CD4-positive, alpha-beta T cell (primary cell): Measurements from ENCODE around the gene PIP5K1B. TPM values are rescaled to one million over a fixed set of nuclear protein-coding genes. Genes with fewer than 3 reads are reported as not detected.
A peak's percentile ranks its signal among the peaks of the same experiment; 100 is the strongest.

Experiments
- ATAC-seq: fragments of 200-7000 bp; cut with Tn5 transposase; one replicate; pipeline ENCODE4 v1.10.0; 2022; ENCODE audit warnings: mild to moderate bottlenecking; ENCODE audit not compliant: poor library complexity
- CTCF ChIA-PET: fragments of 350-600 bp; sonication (Branson Sonifier 250); formaldehyde crosslinking; loops from one replicate; lab custom pipeline; 2021; ENCODE audit warnings: antibody characterized with exemption, inconsistent platforms; lab: Charles Lee
- POLR2A ChIA-PET: fragments of 350-600 bp; sonication (Branson Sonifier 250); formaldehyde crosslinking; loops from one replicate; lab custom pipeline; 2021; ENCODE audit warnings: antibody characterized with exemption, inconsistent platforms; lab: Charles Lee
- DNase-seq, 14 experiments: peaks; one replicate each; pipeline ENCODE4 v3.0.0-alpha.2; 2013 to 2020; ENCODE audit warnings: mixed read lengths in 2 of 14
- H3K27ac ChIP-seq, 2 donors: one replicate each; pipeline versions ENCODE4 v1.5.1 to v1.7.0; 2013; ENCODE audit warnings: low read length in 2 of 2, low read depth in 1 of 2, mild to moderate bottlenecking in 1 of 2
- H3K27me3 ChIP-seq, 2 experiments: 1 replicate in 1 of 2; 2 replicates in 1 of 2; pipeline versions ENCODE4 v1.6.1 to v1.7.0; 2013; ENCODE audit warnings: low read length in 2 of 2, control low read depth in 1 of 2, mild to moderate bottlenecking in 1 of 2, moderate library complexity in 1 of 2; ENCODE audit not compliant: insufficient read depth in 2 of 2, control insufficient read depth in 1 of 2
- H3K36me3 ChIP-seq: one replicate; pipeline ENCODE4 v1.6.1; 2013; ENCODE audit warnings: low read length, control low read depth; ENCODE audit not compliant: insufficient read depth
- H3K4me1 ChIP-seq: one replicate; pipeline ENCODE4 v1.6.1; 2013; ENCODE audit warnings: low read length, control low read depth; ENCODE audit not compliant: insufficient read depth
- H3K4me3 ChIP-seq: one replicate; pipeline ENCODE4 v1.5.1; 2013; ENCODE audit warnings: mild to moderate bottlenecking, low read length, moderate library complexity
- H3K9me3 ChIP-seq, 2 experiments: 1 replicate in 1 of 2; 2 replicates in 1 of 2; pipeline versions ENCODE4 v1.6.1 to v1.7.0; 2013; ENCODE audit warnings: low read length in 2 of 2, mild to moderate bottlenecking in 2 of 2, control low read depth in 1 of 2, moderate library complexity in 1 of 2; ENCODE audit not compliant: control insufficient read depth in 1 of 2, insufficient read depth in 1 of 2
- H3K27ac Mint-ChIP-seq: one replicate; pipeline ENCODE4 v1.8.0; 2020; ENCODE audit warnings: mixed read lengths
- H3K27me3 Mint-ChIP-seq: one replicate; pipeline ENCODE4 v1.8.0; 2021; ENCODE audit warnings: mixed read lengths
- H3K36me3 Mint-ChIP-seq: one replicate; pipeline ENCODE4 v1.8.0; 2021; ENCODE audit warnings: low read depth, mixed read lengths
- H3K4me1 Mint-ChIP-seq: one replicate; pipeline ENCODE4 v1.8.0; 2021; ENCODE audit warnings: low read depth, mixed read lengths
- H3K4me3 Mint-ChIP-seq: one replicate; pipeline ENCODE4 v1.8.0; 2020; ENCODE audit warnings: mild to moderate bottlenecking, mixed read lengths
- H3K9me3 Mint-ChIP-seq: one replicate; pipeline ENCODE4 v1.8.0; 2020; ENCODE audit warnings: mixed read lengths
- intact Hi-C, 2 experiments: fragments of 100-400 bp; cut with DNase I in 1 of 2; cut with micrococcal nuclease in 1 of 2; formaldehyde crosslinking; loops; one replicate each; pipeline versions ENCODE4 v1.15.1 to v1.9.0; 2023 to 2025; cut with DNase I, micrococcal nuclease
- total RNA-seq, 174 experiments: library from RNA in 2 of 174; stranded (reverse) in 2 of 174; gene quantifications; one replicate each; pipeline ENCODE4 v1.2.3 and lab custom pipeline; 2021 to 2026
- TF ChIP-seq, protein P1 (sequence below): fragments of 200-600 bp; IDR thresholded peaks from one replicate; pipeline ENCODE4 v1.8.0; 2022; ENCODE audit warnings: antibody characterized with exemption, mild to moderate bottlenecking

PIP5K1B gene
- total RNA-seq, 2 experiments from 2014 or later: not detected

DNA sequence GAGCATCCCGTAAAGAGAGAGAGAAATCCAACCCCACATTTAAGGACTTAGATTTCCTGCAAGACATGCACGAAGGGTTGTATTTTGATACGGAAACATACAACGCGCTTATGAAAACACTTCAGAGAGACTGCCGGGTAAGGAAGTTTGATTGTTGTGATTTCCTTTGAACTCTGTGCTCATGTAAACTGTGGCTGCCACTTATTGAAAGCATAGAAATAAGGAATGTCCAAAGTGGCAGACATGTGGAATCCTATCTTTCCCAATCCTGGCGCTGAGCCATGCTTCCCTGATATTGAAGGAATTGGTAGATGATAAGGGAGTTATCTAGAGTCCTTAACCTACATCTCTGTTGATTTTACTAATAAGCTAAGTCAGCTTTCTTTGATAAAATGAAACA is 189.5 kb downstream of the PIP5K1B start:
- H3K27ac ChIP-seq: peak overlapping the region in 1 of 2 donors; percentile 8
- no peaks in the 10 kb centered on the region for H3K36me3 ChIP-seq
- H3K4me1 ChIP-seq: peaks cover 18% of the 10 kb centered on the region
- Mint-ChIP-seq H3K9me3 (no peaks in the 10 kb centered on the region), H3K4me3 (peak overlapping the region; percentile 79), H3K4me1 (peaks cover 57% of the 10 kb centered on the region), H3K36me3 (no peaks in the 10 kb centered on the region), H3K27ac (peak overlapping the region; percentile 83), H3K27me3 (no peaks in the 10 kb centered on the region)
- DNase-seq (peak in 3 of 14 experiments; percentile 21 to 39 (median 37)), ATAC-seq (peak; percentile 51)
- no peak overlapping the region for H3K4me3 ChIP-seq
- TF ChIP-seq, protein P1, sequence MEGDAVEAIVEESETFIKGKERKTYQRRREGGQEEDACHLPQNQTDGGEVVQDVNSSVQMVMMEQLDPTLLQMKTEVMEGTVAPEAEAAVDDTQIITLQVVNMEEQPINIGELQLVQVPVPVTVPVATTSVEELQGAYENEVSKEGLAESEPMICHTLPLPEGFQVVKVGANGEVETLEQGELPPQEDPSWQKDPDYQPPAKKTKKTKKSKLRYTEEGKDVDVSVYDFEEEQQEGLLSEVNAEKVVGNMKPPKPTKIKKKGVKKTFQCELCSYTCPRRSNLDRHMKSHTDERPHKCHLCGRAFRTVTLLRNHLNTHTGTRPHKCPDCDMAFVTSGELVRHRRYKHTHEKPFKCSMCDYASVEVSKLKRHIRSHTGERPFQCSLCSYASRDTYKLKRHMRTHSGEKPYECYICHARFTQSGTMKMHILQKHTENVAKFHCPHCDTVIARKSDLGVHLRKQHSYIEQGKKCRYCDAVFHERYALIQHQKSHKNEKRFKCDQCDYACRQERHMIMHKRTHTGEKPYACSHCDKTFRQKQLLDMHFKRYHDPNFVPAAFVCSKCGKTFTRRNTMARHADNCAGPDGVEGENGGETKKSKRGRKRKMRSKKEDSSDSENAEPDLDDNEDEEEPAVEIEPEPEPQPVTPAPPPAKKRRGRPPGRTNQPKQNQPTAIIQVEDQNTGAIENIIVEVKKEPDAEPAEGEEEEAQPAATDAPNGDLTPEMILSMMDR: no peak
- no peaks in the 10 kb centered on the region for H3K9me3 ChIP-seq
- ChIA-PET POLR2A (interaction anchor here (1.0 to 1.6 kb wide), 2 partner anchors 9 to 11 kb away, joined by 4 to 6 read pairs; no protein-coding TSS in a partner anchor), CTCF (interaction anchor here (1.2 kb wide), 1 partner anchor 10 kb away, joined by 3 read pairs; no protein-coding TSS in a partner anchor)
- intact Hi-C loops: no loop called here
- H3K27me3 ChIP-seq: no peaks in the 10 kb centered on the region

DNA sequence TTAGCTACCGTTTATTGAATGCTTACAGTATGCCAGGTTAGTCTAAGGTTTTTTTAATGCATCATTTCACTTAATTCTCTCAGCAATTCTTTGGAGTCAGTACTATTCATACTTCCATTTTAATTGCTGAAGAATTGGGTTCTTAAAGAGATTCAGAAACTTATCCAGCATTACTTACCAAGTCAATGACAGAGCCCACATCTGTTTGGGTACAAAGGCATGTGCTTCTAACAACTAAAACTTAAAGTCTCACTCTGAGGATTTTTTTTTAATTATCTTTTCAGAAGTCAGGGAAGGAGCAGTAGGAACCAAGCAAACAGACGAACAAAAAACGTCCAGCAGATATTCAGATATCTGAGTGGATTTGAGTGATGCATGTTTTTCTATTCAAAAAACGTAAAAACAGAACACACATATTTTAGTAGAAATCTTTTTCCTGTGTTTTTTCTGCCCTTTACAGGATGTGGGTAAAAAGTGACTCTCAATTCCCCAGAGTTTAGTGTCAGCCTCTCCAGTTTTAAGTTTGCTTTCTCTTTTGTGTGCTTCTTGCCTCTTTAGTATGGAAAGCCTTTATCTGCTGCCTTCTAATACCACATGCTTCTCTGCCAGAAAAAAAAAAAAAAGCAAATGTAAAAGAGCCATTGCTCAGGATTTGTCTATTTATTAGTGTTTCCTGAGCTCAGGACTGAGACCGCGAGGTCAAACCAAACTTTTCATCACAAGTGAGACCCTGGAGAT is 190.9 kb downstream of the PIP5K1B start:
- Mint-ChIP-seq H3K4me1 (peaks cover 61% of the 10 kb centered on the region), H3K9me3 (no peaks in the 10 kb centered on the region), H3K4me3 (peak overlapping the region; percentile 43), H3K36me3 (no peaks in the 10 kb centered on the region), H3K27ac (peak overlapping the region; percentile 83), H3K27me3 (no peaks in the 10 kb centered on the region)
- intact Hi-C loops: loop anchor here in 1 of 2 experiments (5.0 kb wide), 1 partner anchor 114 kb away; a partner anchor contains a TSS
- Histone ChIP-seq H3K9me3 (no peaks in the 10 kb centered on the region), H3K36me3 (no peaks in the 10 kb centered on the region), H3K4me3 (peak overlapping the region; percentile 13), H3K4me1 (peaks cover 18% of the 10 kb centered on the region), H3K27me3 (no peaks in the 10 kb centered on the region), H3K27ac (peak overlapping the region; percentile 27 to 53)
- DNase-seq (peak in 3 of 14 experiments; percentile 23 to 70 (median 38)), ATAC-seq (peak; percentile 90)
- TF ChIP-seq, protein P1: no peak
- ChIA-PET POLR2A (interaction anchor here (0.5 to 1.6 kb wide), 6 partner anchors 9 to 205 kb away, joined by 3 to 6 read pairs (median 3); no protein-coding TSS in a partner anchor), CTCF (interaction anchor here (1.2 kb wide), 1 partner anchor 9 kb away, joined by 3 read pairs; no protein-coding TSS in a partner anchor)

DNA sequence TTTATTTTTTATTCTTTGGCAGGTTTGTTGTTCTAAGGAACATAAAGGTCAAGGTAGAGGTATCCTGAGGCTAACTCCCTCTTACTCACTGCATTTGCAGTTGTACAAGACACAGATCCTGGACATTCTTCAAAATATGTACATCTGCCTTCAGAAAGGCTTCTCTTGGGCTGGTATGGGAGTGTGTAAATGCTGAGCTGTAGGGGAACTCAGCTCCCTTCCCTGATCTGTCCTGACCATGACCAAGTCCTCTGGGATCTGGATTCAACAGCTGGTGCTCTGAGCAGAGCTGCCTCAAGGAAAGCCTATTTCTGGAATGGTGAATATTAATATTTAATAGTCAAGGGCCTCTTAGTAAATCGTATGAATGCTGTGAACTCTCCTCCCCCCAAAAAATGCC is 191.4 kb downstream of the PIP5K1B start:
- Mint-ChIP-seq H3K4me1 (peaks cover 61% of the 10 kb centered on the region), H3K27me3 (no peaks in the 10 kb centered on the region), H3K36me3 (no peaks in the 10 kb centered on the region), H3K9me3 (no peaks in the 10 kb centered on the region), H3K27ac (peak overlapping the region; percentile 83), H3K4me3 (peak overlapping the region; percentile 43)
- no peak for DNase-seq
- no peak for ATAC-seq
- Histone ChIP-seq H3K4me1 (peaks cover 18% of the 10 kb centered on the region), H3K9me3 (no peaks in the 10 kb centered on the region), H3K27me3 (no peaks in the 10 kb centered on the region), H3K27ac (peak overlapping the region; percentile 27 to 53), H3K36me3 (no peaks in the 10 kb centered on the region), H3K4me3 (peak overlapping the region; percentile 13)
- ChIA-PET CTCF (no interaction called here), POLR2A (interaction anchor here (0.8 to 1.5 kb wide), 6 partner anchors 8 to 122 kb away, joined by 3 to 4 read pairs (median 3); no protein-coding TSS in a partner anchor)
- TF ChIP-seq, protein P1: no peak
- intact Hi-C loops: loop anchor here in 1 of 2 experiments (5.0 kb wide), 1 partner anchor 114 kb away; a partner anchor contains a TSS
